Hematopoietic multipotent progenitor cell treated with erythropoietin and hydrocortisone succinate and interleukin-3 and kit ligand, for 4 days (in vitro differentiated cells): ENCODE results near the gene MGAT1.
"Not testable (repeated sequence)": the region's sequence is repeated elsewhere in the genome, so short reads cannot be mapped to it uniquely, and the experiment has no call there.

Source experiments
- DNase-seq: peaks from one replicate; pipeline ENCODE4 v3.0.0-alpha.2; 2015

Gene MGAT1

DNA sequence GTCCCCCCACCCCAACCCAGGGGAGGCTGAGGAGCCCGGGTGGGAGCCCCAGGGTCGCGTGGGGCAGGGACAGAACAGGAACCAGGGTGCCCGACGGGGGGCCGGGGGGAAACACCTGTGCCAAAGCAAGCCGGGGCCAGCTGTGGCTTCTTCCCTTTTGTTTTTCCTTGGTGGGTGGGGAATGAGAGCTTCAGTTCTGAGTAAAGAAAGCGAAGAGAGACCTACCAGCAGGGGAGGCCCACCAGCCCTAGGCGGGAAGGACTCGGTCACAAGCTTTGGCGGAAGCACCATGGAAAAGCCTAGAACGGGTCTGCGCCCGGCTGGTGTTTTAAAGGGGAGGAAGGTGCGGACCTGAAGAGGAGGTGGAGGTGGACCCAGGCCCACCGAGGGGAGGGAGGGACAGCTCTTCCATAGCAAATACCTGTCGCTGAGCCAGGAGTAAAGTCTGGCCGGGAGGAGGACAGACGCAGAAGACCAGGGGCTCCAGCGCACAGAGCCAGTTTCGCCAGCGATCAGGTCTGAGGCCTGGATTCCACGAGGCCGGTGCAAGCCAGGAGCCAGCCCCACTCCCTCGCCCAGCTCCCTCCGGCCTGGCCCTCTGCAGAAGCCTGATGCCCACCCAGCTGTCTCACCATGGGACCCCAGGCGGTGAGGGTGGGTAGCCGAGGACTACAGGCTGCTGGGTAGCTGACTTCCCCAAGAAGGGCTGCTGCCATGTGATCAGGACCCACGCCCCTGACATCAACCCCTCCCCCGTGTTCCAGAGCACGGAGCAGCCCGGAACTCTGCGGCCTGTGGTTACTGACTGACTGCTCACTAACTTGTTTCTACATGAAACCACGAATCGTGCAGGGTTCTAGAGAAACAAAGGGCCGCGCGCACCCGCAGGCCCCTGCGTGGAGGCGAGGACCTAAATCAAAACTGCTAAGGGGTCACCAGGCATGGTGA is 849 bp upstream of the MGAT1 start:
- DNase-seq: peak; percentile 98

DNA sequence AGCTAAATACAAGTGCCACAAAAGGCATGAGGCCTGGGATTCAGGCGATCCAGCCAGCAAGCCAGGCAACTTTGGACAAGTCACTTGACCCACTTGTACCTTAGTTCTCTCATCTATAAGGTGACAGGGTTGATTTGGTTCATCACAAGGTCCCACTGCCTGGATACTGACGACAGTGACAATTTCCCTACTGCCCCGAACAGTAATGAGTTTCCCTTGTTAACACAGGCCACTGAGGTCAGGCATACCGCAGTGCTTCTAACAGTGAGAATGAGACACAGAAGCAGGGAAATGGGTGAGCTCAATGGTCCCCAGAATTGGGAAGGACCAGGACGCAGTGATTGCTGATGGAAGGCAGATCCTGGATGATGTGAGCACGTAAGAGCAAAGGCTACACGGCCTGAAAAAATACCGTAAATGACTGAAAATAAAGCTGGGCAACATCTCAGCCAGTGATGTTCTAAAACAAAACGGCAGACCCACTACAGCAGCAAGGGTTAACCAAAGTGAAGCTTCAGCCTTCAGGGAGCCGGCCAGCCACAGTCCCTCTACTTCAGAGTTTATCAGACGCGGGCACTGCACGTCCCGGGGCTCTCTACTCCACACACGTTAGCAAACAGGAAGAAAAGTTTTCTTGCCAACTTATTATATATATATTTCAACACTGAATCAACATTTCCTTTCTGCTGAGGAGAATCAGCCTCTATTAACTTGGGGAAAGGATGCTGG is 846 bp downstream of the MGAT1 start:
- DNase-seq: no peak

DNA sequence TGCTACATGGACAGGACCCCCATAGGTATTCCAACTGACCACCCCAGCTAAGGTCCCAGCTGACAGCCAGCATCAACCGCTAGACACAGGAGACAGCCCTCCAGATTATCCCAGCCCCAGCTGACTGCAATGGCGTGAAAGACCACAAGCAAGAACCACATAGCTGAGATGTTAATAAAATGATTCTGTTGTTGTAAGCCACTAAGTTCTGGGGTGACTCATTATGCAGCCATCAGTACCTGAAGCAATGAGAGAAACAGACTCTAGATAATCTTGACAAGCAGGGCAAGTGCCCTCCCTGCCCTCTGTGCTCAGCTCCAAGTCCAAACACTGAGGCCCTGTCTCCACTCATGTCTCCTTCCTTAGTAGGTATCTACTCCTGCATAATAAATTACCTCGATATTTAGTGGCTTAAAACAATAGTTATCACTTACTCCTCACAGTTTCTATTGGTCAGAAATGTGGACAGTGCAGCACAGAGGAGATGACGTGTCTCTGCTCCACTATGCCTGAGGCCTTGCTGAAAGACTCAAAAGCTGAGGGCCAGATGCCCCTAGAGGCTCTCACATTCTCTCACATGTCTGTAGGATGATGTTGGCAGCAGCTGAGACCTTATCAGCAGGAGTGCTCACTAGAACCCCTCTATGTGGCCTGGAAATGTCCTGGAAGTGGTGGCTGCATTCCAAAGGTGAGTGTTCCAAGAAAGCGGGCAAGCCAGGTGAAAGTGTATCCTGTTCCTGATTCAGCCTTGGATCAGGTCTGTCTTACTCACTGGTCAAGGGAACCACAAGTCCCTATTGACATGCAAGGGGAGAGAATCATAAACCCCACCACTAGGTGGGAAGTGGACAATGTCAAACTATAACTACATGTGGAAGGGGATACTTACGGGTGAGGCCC is 2.5 kb downstream of the MGAT1 start:
- peak; percentile 41 for DNase-seq

DNA sequence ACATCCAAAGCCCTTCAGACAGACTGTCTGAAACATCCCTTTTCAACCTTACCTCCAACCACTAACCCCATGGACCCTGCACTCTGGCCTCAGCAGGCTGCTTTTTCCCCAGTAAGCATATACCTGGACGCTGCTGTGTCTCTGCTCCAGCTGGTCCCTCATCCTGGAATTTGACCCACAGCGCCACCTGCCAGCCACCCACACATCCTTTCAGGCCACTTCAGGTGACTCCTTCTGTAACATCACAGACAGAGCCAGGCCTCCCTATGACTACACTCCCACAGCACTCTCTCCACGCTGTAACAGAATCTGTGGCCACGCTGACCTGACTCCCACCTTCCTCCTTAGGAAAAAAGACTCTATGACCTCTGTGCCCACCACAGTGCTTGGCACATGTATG is 3.4 kb downstream of the MGAT1 start:
- no peak for DNase-seq

DNA sequence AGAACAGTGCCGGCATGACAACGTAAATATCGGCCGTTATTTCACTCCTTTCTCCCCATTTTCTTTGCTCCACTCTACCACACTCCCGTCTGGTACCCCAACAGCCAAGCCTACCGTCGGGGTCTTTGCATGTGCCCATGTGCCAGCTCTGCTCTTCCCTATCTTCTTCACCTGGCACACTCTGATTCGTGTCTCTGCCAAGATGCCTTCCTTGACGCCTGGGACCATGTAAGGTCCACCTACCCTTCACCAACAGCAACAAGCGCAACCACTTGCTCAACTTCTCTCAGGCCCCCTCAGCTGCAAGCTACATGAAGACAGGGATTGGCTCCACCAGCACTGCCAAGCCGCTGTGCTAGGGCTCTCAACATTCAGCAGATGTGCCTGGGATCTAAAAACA is 4.4 kb downstream of the MGAT1 start:
- DNase-seq: no peak

DNA sequence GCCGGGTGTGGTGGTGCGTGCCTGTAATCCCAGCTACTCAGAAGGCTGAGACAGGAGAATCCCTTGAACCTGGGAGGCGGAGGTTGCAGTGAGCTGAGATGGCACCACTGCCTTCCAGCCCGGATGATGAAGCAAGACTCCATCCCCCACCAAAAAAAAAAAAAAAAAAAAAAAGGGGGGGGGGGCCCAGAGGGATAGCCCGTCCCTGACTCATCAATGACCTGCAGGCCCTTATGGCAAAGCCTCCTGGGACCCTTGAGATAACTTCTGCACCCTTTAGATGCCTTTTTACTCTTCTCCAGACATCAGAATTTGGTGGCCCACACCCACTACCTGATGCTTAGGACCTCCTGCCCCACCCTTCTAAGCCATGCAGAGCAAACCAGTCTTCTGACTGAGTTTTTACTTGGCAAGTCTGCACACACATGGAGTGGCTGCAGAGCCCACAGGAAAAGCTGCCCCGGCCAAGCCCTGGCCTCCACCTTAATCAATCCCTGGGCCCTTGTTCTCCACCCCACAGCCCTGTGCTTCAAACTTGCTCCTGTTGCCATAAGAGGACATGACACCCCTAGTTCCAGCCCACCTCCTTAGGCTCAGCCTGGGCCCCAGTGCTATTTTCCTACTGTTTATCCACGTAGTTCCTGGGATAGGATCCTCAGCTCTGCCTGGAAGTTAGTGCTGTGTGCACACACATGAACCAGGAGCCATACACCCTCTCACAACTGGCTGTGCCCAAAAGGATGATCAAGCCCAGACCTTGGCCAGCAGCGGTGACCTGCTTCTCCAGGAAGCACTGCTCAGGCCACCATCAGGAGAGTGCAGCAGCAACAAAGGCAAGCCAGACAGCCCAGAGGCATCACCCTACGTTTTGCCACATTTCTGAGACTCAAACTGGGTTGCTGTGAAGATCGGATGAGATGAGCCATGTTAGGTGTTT is 5.1 kb downstream of the MGAT1 start:
- no peak for DNase-seq

DNA sequence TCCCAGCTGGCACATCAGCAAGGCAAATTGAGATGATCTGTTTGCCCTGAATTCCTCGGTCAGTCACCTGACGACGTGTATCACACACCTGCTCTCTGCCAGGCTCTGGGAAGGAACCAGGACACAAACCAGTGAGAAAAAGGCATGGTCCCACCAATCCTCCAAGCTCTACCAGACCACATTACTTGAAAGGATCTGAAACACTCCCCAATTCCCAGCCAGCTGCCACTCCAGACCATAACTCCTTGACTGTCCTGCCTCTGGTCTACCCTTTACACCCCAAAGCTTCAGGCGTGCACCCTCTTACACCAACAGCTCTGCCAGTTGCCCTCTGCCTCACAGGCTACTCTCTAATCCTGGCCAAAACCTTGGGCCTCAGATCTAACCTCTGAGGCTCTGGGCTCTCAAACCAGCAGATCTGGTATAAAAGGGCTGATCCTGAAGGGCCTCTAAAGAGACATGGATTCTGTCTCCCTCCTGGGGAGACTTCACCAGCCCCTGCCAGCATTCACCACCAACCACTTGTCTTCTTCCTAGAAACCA is 6.8 kb downstream of the MGAT1 start:
- no peak for DNase-seq

DNA sequence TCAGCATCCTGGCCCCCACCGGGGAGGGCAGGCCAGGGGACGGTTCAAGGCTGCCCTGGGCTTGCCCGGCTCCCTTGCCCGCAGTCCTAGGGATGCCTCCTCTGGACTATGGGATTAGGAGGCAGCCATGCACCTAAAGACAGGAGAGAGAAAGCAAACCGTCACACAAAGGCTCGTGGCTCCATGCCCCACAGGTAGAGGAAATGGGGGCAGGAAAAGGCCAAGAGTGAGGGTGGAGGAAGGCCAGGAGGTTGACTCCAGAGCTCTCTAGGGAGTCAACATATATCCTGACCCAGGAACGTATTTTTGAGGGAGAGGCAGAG is 9.7 kb downstream of the MGAT1 start:
- no peak for DNase-seq

DNA sequence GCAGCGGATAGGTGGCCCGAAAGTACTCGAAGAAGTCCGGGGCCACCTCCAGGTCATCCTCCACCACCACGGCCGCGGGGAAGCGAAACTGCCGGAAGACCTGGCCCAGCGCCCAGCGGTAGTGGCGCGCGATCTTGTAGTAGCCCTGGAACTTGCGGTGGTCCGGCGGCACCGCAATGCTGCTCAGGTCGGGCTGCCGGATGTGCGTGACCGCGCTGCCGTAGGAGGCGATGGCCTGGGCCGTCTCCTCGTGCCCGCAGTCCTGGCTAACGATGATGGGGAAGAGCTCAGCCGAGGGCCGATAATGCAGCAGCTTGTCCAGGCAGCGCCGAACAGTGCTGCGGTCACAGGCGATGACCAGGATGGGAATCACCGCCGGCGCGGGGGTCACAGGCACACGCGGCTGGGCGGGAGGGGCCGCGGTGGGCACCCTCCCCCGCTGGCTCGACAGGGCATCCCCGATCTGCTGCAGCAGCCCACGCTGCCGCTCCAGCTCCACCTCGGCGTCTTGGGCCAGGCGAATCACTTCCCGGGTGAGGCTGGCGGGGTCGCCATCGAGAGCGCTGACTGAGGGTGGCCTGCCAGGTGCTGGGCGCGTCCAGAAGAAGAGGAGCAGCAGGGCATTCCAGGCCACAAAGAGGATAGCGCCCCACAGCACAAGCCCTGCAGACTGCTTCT is 10.2 kb downstream of the MGAT1 start:
- no peak for DNase-seq

DNA sequence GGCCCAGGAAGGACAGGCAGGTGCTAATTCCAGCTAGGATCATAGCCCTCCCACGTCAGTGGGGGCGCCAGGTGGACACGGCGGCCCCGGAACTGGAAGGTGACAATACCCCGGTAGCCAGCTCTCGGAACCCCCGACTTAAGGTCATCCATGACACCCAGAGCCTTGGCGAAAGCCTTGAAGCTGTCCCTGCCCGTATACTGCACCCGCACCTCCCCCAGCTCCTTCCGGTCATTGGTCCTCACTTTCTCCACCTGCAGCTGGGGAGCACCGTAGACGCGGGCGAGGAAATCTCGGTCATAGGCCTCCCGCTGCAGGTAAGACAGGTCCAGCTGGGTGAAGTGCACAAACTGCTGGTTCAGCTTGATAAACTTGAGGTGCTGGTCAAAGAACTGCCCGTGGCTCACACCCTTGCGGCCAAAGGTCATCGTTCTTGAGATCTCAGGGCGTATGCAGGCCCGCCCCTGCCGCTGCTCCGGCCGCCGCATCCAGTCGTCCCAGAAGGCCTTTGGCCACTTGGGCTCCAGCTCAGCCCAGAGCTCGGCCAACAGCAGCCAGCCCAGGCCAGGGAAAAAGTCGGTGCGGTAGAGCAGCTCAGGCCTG is 10.9 kb downstream of the MGAT1 start:
- DNase-seq: no peak

DNA sequence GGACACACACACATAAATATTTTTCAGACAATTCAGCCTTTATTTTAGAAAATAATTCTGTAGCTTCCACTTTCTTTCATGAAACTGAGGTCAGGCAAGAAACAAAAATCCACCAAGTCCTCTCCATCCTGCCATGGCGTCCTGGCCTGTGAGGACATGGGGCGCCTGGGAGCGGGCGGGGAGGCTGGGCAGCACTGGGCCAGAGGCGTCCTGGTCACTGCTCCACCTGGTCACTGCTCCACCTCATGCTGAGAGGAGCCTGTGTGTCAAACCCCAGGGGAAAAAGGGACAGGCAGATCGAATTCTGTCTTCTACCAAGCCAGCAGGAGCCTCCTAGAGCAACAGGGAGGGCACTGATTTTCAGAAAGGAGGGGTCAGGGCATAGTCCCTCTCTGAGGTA is 12.1 kb downstream of the MGAT1 start:
- no peak for DNase-seq

DNA sequence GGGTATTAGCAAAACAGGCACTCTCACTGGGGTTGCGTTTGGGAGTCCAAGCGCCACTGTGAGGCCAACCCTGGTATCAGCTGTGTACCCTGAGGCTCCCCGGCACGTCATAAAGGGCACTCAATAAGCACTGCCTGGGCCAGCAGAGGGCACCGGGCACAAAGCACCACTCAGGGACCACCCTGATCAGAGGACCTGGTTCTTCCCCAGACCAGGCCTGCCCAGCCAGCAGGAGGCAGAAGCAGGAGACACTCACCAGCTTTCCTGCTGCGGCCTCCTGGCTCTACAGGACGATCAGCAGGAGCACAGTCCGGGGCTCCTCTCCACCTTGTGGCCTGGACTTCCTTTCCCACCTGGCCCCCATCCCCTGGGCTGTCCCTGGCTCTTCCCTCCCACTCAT is 12.6 kb downstream of the MGAT1 start:
- peak; percentile 86 for DNase-seq

DNA sequence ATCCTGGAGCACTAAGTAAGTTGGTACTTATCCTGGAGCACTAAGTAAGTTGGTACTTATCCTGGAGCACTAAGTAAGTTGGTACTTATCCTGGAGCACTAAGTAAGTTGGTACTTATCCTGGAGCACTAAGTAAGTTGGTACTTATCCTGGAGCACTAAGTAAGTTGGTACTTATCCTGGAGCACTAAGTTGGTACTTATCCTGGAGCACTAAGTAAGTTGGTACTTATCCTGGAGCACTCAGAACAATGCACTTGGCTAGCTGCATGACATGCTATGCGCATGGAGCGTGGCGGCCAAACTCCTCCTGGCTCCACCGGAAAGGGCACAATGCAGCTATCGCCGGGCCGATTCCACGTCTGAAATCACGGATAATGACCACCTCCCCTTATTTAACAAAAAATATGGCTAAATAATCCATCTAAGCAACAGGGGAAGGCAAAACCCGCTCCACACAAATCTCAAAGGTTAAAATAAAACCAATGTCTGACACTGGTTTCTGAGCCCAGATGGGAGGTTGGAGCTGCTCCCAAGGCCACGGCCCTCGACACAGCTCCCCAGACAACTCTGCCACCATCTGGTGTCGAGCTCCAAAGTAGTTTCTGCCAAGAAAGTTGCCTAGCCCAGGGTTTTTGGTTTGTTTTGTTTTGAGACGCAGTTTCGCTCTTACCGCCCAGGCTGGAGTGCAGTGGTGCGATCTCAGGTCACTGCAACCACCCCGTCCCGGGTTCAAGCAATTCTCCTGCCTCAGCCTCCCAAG is 13.8 kb downstream of the MGAT1 start:
- DNase-seq: not testable (repeated sequence)

DNA sequence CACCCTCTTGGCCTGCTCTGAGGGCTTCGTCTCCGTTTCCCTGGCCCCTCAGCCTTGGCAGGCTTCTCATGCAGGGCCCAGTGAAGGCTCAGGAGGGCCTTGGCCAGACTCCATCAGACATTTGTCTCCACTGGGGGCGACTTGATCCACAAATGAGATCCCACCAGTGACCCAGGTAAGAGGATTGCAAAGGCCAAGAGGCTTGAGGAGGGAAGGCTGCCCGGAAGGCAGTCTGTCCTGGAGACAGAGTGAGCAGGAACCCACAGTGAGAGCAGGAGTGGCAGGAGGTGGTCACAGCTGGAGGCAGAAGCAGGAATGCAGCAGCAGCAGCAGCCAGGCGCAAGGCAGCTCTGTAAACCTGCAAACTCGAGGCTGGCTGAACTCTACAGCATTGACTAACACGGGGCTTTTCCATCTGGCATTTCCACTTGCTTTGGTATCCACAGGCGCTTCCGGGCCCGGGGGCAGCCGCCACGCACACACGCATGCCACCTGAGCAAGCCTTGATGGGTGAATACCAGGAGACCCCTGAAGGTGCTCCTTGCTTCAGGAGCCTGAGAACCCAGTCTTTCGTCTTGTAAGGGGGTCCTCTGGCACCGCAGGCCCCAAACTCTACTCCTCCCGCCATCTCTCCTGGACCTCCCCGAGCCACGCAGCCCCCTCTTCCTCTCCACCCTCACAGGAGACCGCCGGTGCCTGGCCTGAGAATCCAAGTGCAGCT is 14.7 kb downstream of the MGAT1 start:
- DNase-seq: no peak

DNA sequence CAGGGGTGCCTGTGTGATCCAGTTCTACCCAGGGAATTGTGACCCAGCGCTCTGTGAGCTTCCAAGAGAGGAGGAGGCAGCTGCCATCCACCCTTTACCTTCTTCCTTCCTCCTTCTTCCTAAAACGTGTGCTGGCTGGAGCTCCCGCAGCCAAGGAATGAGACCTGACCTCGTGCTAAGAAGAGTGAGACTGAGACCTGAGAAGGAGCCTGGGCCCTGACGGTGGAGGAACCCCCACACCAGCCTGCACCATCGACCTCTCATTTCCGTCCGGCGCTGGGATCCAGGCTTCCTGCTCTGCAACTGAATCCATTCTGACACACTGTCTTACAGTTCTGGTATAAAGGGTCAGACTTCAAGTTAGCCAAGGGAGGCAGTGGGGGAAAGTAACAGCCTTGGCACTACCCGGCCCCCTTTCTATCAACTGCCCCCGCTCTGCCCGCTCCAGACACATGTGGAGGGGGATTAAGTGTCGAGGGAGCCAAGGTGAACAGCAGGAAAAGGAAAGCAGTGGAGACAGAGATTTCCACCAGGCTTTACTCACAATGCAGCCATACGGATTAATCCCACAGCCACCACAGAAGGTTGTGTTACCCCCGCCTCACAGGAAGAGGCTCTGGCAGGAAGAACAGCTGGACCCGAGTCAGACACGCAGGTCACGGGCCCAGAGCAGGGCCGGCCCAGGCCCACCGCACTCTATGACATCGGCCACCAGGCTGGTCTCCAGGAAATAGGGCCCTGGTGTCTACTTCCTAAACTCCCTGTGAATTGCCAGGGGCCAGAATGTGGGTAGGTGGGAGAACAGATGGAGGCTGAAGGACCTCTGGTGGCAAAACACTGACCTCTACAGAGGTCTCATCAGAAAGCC is 15.8 kb downstream of the MGAT1 start:
- no peak for DNase-seq

DNA sequence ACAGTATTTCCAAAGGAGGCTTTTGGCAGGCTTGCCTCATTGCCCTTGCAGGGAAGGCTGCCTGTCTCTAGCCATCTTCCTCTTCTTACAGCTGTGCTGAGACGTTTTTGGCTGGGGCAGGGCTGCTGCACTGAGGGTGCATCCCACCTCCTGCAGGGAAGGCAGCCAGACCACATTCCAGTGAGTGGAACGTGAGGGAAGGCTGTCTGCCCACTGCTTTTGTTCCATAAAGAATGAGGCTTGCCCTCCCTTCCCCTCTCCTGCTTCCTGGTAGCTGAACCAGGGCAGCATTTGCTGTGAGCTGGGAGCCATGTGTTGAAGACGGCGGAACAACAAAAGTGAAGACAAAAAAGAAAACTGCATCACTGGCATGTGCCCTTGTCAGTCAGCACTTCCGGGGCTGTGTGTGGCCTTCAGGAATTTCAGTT is 16.8 kb downstream of the MGAT1 start:
- no peak for DNase-seq

DNA sequence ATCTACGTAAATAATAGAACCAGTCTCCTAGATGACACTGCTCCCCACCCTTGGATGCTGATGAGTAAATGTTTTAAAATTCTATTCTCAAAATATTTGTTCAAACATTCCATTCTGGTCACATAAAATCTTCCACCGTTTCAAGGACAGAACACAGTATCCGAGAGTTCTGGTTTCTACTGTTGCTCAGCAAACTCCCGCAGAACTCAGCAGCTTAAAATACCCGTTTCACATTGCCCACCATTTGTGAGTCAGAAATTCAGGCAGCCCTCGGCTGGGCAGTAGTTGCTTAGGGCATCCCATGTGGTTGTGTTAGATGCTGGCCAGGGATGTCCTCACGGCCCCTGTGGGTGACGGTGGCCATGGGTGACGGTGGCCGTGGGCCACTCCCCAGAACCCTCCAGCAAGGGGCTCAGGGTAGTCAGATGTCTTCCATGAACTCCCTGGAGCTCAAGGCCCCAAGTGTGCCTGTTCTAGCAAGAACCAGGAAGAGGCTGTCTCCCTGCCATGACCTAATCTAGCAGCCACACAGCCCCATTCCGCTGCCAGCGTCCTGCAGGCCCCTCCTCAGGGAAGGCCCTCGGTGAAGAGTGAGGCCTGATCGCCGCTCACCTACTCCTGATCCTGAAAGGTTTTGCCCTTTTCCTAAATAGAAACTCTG is 17.4 kb downstream of the MGAT1 start:
- no peak for DNase-seq
